ENCODE data around the gene UTS2B. TPM values are rescaled to one million over a fixed set of nuclear protein-coding genes. Genes with fewer than 3 reads are reported as not detected.

UTS2B gene
- total and polyA plus RNA-seq, 2 experiments from 2014 or later, result 0.21 TPM; not detected in 1

DNA sequence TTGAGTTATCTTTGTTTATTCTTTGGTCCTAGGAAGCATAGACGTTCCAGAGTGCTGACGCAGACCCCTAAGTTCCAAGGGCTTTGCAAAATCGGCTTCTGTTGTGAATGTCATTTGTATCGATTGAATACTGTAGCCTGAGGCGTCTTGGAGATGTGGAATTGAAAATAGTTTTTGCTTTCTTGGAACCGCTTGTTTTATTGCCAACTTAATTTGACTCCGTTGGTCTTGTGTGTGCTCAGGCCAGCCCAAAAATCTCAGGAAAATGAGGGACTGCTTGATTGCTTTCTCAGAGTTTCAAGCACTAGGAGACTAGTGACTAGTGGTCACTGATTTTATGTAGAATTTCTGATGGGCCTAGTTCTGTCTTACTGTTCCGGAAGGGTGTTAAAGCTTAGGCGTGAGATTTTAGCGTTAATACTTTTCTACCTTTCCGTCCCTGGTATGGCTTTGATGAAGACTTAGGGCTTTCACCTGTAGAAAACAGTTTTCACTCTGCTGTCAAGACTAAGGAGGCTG, 263 bp upstream of the UTS2B start (continued):
- TF ChIP-seq, protein P1, sequence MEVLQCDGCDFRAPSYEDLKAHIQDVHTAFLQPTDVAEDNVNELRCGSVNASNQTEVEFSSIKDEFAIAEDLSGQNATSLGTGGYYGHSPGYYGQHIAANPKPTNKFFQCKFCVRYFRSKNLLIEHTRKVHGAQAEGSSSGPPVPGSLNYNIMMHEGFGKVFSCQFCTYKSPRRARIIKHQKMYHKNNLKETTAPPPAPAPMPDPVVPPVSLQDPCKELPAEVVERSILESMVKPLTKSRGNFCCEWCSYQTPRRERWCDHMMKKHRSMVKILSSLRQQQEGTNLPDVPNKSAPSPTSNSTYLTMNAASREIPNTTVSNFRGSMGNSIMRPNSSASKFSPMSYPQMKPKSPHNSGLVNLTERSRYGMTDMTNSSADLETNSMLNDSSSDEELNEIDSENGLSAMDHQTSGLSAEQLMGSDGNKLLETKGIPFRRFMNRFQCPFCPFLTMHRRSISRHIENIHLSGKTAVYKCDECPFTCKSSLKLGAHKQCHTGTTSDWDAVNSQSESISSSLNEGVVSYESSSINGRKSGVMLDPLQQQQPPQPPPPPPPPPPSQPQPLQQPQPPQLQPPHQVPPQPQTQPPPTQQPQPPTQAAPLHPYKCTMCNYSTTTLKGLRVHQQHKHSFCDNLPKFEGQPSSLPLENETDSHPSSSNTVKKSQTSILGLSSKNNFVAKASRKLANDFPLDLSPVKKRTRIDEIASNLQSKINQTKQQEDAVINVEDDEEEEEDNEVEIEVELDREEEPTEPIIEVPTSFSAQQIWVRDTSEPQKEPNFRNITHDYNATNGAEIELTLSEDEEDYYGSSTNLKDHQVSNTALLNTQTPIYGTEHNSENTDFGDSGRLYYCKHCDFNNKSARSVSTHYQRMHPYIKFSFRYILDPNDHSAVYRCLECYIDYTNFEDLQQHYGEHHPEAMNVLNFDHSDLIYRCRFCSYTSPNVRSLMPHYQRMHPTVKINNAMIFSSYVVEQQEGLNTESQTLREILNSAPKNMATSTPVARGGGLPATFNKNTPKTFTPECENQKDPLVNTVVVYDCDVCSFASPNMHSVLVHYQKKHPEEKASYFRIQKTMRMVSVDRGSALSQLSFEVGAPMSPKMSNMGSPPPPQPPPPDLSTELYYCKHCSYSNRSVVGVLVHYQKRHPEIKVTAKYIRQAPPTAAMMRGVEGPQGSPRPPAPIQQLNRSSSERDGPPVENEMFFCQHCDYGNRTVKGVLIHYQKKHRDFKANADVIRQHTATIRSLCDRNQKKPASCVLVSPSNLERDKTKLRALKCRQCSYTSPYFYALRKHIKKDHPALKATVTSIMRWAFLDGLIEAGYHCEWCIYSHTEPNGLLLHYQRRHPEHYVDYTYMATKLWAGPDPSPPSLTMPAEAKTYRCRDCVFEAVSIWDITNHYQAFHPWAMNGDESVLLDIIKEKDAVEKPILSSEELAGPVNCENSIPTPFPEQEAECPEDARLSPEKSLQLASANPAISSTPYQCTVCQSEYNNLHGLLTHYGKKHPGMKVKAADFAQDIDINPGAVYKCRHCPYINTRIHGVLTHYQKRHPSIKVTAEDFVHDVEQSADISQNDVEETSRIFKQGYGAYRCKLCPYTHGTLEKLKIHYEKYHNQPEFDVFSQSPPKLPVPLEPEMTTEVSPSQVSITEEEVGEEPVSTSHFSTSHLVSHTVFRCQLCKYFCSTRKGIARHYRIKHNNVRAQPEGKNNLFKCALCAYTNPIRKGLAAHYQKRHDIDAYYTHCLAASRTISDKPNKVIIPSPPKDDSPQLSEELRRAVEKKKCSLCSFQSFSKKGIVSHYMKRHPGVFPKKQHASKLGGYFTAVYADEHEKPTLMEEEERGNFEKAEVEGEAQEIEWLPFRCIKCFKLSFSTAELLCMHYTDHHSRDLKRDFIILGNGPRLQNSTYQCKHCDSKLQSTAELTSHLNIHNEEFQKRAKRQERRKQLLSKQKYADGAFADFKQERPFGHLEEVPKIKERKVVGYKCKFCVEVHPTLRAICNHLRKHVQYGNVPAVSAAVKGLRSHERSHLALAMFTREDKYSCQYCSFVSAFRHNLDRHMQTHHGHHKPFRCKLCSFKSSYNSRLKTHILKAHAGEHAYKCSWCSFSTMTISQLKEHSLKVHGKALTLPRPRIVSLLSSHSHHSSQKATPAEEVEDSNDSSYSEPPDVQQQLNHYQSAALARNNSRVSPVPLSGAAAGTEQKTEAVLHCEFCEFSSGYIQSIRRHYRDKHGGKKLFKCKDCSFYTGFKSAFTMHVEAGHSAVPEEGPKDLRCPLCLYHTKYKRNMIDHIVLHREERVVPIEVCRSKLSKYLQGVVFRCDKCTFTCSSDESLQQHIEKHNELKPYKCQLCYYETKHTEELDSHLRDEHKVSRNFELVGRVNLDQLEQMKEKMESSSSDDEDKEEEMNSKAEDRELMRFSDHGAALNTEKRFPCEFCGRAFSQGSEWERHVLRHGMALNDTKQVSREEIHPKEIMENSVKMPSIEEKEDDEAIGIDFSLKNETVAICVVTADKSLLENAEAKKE (CRISPR knock-in tag; IDR thresholded peaks at IDR 0.05), result no peak
- TF ChIP-seq EZH2 (IDR thresholded peaks at IDR 0.05; ENCODE audit: low read depth, unreplicated experiment), result no peak
- TF ChIP-seq STAT1 (IDR thresholded peaks at IDR 0.05; ENCODE audit: unreplicated experiment), result no peak

GRCh38 chr3:191328962-191329653, 1.2 kb downstream of the UTS2B start, which contains the start of gene CCDC50:
Gene CCDC50, plus strand, starts transcription at chr3:191329394. Its CDS starts 281 bp downstream, at chr3:191329675.
- Histone ChIP-seq H3K79me2 (replicated peaks; ENCODE audit: insufficient read depth) (peaks cover 36% of the 10 kb centered on the region), H3K27ac (ENCODE audit: low read depth) (peak within 1 kb of the TSS; percentile 29; the same call in 1 of the 2 replicates), H3K4me3 (peak within 1 kb of the TSS; percentile 83), H3K4me2 (peak within 1 kb of the TSS; percentile 86), H2AFZ (peak within 1 kb of the TSS; percentile 95), H3F3A (replicated peaks; ENCODE audit: low read depth) (peaks cover 4% of the 10 kb centered on the region; the same call in 1 of the 2 replicates), H4K20me1 (replicated peaks; ENCODE audit: insufficient read depth) (no peaks in the 10 kb centered on the region), H3K4me1 (ENCODE audit: insufficient read depth) (peaks cover 28% of the 10 kb centered on the region), H3K27me3 (ENCODE audit: insufficient read depth) (peaks cover 40% of the 10 kb centered on the region), H3K9me2 (ENCODE audit: insufficient read depth) (no peaks in the 10 kb centered on the region), H3K36me3 (ENCODE audit: insufficient read depth) (no peaks in the 10 kb centered on the region)
- peak; percentile 90 for DNase-seq (ENCODE audit: low spot score)
- Mint-ChIP-seq H3K27ac (peak within 1 kb of the TSS; percentile 30; the same call in 1 of the 2 replicates), H3K4me1 (peaks cover 35% of the 10 kb centered on the region), H3K36me3 (ENCODE audit: low read depth) (no peaks in the 10 kb centered on the region), H3K4me3 (peak within 1 kb of the TSS; percentile 88), H3K9me3 (no peaks in the 10 kb centered on the region), H3K27me3 (ENCODE audit: insufficient read depth, low read depth, poor library complexity) (peaks cover 9% of the 10 kb centered on the region)
- no peak for TF ChIP-seq STAT1 (IDR thresholded peaks at IDR 0.05; ENCODE audit: unreplicated experiment)
- TF ChIP-seq EZH2phosphoT487 (IDR thresholded peaks at IDR 0.05; ENCODE audit: unreplicated experiment), result no peak
- TF ChIP-seq CREB1 (CRISPR knock-in tag; IDR thresholded peaks at IDR 0.05; ENCODE audit: low read depth), result peak; percentile 76
- TF ChIP-seq EZH2 (IDR thresholded peaks at IDR 0.05; ENCODE audit: low read depth, unreplicated experiment), result no peak
- TF ChIP-seq, protein P2, sequence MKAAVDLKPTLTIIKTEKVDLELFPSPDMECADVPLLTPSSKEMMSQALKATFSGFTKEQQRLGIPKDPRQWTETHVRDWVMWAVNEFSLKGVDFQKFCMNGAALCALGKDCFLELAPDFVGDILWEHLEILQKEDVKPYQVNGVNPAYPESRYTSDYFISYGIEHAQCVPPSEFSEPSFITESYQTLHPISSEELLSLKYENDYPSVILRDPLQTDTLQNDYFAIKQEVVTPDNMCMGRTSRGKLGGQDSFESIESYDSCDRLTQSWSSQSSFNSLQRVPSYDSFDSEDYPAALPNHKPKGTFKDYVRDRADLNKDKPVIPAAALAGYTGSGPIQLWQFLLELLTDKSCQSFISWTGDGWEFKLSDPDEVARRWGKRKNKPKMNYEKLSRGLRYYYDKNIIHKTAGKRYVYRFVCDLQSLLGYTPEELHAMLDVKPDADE (IDR thresholded peaks at IDR 0.05), result peak; percentile 71
- peak; percentile 83 for ATAC-seq

All from GM23338 (cell line).